ENCODE data around the gene NUP85.
A peak's percentile ranks its signal among the peaks of the same experiment; 100 is the strongest.
"Not testable (repeated sequence)": the region's sequence is repeated elsewhere in the genome, so short reads cannot be mapped to it uniquely, and the experiment has no call there.

Gene NUP85

GRCh38 chr17:75241996-75242460 is 36.5 kb downstream of the NUP85 start:
- DNase-seq (ENCODE audit: low read depth), result no peak

- no peak for DNase-seq (ENCODE audit: low read depth)
Measured at GRCh38 chr17:75242461-75243042, 37.1 kb downstream of the NUP85 start.

DNA sequence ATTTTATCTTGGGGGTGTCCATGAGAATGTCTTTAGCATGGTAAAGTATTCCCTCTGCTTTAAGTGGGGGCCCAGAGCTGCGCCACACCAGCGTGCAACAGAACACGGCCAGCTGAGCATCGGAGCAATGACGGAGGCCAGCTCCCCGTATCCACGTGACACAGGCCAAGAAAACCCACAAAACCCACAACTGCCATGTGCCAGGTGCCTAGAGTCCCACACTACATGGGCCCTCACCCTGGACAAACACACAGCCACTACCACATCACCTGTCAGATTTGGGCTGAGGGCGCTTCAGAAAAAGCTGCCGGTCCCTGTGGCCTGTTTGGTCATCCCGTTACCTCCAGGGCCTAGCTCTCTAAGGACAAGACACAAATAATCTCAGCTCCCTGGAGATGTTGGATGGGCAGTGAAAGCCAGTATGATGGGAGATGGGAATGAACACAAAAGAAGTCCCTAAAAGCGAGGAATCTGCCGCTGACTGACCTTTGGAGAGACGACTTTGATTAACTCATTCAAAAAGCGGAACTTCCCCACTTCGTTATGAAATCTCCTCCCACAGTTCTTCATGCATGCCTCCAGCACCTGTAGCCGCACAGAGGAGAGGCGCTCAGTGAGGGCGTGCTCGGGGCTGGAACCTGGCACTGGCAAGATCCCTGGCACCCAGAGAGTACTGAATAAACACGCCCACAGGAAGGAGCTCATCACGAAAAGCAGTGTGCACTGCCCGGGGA is 38.8 kb downstream of the NUP85 start:
- no peak for DNase-seq (ENCODE audit: low read depth)

DNA sequence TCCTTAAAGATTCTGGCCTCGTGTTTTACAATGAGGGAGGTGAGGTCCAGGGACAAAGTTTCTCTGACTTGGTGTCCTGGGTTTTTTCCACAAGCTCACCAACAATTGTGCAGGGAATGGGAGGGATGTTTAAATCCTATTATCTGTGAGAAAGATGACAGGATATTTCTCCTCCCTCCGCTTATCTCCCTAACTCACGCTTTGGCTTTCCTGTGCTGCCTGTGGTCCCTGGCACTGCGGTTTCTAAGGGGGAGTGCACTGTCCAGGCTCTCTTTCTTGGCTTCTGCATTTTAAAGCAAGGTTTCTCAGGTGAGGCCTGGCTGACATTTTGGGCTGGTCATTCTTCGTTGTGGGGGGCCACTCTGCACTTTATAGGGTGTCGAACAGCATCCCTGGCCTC is 39.5 kb downstream of the NUP85 start:
- no peak for DNase-seq (ENCODE audit: low read depth)

GRCh38 chr17:75246404-75246803 is 40.9 kb downstream of the NUP85 start:
- no peak for DNase-seq (ENCODE audit: low read depth)

GRCh38 chr17:75249564-75249963 is 44.1 kb downstream of the NUP85 start:
- no peak for DNase-seq (ENCODE audit: low read depth)

DNA sequence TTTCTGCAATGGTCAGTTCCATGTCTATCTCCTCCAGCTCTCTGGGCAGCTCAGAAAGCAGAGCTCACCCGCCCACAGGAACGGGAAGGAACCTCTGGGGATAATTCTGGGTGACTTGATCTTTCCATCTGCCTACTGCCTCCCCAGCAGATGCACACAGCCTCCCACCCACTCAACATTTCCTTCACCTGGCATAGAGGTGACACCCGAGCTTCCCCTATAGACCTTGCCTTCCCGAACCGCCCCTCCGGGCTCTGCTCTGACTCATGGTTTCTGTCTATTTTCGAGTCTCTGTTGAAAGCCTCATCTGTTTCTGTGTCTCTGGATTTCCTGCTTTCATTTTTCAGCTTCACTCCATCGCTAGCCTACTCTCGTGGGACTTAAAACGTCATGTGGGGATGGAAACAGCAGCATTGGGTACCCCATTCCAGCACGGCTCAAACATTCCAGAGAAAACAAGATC is 44.6 kb downstream of the NUP85 start:
- DNase-seq (ENCODE audit: low read depth), result no peak

DNA sequence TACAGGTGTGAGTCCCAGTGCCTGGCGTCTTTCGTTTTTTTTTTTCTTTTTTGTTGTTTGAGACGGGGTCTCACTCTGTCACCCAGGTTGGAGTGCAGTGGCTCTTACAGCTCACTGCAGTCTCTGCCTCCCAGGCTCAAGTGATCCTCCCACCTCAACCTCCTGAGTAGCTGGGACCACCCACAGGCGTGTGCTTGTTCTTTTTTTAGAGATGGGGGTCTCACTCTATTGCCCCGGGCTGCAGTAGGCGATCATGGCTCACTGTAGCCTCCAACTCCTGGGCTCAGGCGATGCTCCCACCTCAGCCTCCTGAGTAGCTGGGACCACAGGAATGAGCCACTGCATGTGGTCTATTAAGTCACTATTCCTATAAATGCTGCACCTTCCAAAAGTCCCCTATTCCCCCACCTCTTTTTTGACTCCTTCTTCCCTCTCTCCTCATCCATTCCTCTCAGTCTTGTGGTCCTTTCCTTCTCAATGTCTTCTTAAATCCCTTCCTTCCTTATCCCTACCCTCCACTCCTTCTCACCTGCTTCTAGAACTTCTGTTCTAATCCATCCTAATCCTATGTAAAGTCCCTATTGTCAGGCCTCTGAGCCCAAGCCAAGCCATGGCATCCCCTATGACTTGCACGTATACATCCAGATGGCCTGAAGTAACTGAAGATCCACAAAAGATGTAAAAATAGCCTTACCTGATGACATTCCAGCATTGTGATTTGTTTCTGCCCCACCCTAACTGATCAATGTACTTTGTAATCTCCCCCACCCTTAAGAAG is 46.7 kb downstream of the NUP85 start:
- DNase-seq (ENCODE audit: low read depth), result no peak

DNA sequence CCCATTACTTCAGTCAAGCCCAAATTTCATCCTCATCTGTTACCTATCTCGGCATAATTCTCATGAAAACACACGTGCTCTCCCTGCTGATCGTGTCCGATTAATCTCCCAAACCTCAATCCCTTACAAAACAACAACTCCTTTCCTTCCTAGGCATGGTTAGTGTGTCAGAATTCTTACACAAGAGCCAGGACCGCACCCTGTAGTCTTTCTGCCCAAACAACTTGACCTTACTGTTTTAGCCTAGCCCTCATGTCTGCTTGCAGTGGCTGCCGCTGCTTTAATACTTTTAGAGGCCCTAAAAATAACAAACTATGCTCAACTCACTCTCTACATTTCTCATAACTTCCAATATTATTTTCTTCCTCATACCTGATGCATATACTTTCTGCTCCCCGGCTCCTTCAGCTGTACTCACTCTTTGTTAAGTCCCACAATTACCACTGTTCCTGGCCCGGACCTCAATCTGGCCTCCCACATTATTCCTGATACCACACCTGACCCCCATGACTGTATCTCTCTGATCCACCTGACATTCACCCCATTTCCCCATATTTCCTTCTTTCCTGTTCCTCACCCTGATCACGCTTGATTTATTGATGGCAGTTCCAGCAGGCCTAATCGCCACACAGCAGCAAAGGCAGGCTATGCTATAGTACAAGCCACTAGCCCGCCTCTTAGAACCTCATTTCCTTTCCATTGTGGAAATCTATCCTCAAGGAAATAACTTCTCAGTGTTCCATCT is 50.6 kb downstream of the NUP85 start:
- DNase-seq (ENCODE audit: low read depth), result not testable (repeated sequence)

- not testable (repeated sequence) for DNase-seq (ENCODE audit: low read depth)
Measured at GRCh38 chr17:75257228-75257627, 51.7 kb downstream of the NUP85 start.

GRCh38 chr17:75260641-75261335 is 55.3 kb downstream of the NUP85 start:
- DNase-seq (ENCODE audit: low read depth), result no peak

- peak; percentile 66 for DNase-seq (ENCODE audit: low read depth)
Measured at GRCh38 chr17:75261336-75262111, 56.0 kb downstream of the NUP85 start, which contains the start of the genes GGA3 and MRPS7. GGA3 (minus strand) TSS chr17:75261606; CDS start chr17:75261587, 19 bp downstream. MRPS7 (plus strand) TSS chr17:75261879; CDS start chr17:75261901, 22 bp downstream.

GRCh38 chr17:75262112-75262606 is 56.7 kb downstream of the NUP85 start:
- DNase-seq (ENCODE audit: low read depth), result no peak

GRCh38 chr17:75263055-75263454 is 57.6 kb downstream of the NUP85 start:
- no peak for DNase-seq (ENCODE audit: low read depth)

DNA sequence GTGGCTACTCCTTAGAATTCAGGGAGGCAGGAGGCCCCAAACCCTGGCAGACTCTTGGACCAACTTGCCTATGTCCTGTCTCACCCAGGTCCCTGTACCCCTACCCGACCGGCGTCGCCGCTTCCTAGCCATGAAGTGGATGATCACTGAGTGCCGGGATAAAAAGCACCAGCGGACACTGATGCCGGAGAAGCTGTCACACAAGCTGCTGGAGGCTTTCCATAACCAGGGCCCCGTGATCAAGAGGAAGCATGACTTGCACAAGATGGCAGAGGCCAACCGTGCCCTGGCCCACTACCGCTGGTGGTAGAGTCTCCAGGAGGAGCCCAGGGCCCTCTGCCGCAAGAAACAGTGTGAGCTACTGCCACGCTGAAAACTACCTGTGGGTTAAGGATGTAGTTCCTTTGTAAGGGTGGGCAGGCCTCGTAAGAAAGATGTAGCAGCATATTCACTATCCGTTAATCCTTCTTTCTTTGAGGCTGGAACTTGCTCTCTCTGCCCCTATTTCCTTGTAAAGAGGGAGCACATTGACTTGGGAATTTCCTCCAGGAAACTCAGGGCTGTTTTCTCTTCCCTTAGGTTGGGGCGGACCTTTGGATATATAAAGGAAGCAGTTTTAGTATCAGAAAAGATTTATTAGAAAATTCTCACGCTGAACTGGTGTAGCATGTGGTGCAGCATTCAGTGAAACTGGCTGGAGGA is 60.3 kb downstream of the NUP85 start:
- no peak for DNase-seq (ENCODE audit: low read depth)

DNA sequence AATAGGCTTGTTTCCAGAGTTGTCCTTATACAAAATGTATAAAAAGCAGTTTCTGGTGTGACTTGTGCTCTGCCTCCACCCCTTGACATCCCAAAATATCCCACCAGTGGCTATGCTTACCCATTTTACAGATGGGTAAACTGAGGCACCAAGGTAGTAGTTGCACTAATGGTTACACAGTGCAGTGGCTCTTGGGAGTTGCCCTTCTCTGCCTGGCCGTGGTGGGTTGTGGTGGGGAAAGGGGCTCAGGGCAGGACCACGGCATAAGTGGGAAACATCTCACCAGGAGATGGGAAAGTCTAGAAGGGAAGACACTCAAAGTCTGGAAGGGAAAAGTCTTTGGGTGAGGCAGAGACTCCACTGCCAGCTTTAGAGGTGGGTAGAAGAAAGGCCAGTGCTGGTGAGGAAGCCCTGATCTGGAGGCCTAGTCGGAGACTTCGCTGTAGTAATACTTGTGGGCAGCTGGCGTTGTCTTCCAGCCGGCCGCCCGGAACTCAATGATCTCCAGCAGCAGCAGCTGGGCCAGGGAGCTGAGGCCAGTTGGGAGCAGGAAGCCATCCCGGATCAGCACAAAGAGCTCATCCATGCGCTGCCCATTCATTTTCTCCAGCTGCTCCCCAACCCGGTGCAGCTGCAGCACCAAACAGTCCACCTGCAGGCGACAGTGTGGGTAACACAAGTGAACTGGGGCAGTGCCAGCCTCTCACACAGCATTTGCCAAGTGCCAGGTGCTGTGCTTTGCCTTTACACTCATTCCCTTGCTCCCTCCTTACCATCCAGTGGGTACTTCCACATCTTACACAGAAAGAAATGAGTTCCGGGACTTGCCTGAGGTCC is 61.1 kb downstream of the NUP85 start:
- DNase-seq (ENCODE audit: low read depth), result no peak

GRCh38 chr17:75267153-75267410 is 61.6 kb downstream of the NUP85 start:
- no peak for DNase-seq (ENCODE audit: low read depth)

DNA sequence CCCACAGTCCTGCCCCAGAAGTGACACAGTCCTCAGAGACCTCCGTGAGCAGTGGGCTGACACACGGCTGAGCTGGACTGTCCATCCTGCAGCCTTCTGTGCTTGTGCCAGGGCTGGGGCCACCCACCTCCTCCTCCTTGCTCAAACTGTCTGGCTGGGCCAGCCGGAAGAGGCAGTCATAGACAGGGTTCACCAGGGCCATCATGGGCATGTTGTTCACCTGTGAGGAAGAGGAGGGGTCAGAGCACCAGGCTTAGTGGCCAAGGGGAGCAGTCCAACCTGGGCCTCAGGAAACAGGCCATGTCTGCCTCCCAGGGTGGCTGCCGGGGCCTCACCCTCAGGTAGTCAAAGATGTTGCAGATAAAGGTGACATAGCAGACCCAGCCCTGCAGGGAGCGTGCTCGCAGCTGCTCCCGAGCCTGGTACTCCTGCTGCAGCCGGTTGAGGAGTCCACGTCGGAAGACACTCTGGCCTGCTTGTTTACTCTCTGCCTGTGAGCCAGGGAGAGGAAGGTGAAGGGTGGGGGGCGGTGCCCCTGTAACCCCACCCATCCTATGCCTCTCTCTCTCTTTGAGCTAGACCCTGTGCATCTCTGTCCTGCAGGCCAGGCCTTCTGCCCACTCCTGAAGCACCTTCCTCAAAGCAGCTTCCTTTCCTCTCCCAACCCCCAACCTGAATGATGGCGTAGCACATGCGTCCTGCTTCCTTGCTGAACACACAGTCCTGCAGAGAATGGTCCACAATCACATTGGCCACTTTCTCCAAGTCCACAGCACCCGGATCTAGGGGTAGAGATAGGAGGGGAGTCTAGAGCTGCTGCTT is 62.1 kb downstream of the NUP85 start:
- no peak for DNase-seq (ENCODE audit: low read depth)

Data from HS-27A (cell line).